NCI-H82 (cell line): ENCODE results near the gene VASP.

ENCODE experiments used
- DNase-seq: peaks from one replicate; lab custom pipeline; 2025; lab: John Stamatoyannopoulos, UW

Gene VASP

DNA sequence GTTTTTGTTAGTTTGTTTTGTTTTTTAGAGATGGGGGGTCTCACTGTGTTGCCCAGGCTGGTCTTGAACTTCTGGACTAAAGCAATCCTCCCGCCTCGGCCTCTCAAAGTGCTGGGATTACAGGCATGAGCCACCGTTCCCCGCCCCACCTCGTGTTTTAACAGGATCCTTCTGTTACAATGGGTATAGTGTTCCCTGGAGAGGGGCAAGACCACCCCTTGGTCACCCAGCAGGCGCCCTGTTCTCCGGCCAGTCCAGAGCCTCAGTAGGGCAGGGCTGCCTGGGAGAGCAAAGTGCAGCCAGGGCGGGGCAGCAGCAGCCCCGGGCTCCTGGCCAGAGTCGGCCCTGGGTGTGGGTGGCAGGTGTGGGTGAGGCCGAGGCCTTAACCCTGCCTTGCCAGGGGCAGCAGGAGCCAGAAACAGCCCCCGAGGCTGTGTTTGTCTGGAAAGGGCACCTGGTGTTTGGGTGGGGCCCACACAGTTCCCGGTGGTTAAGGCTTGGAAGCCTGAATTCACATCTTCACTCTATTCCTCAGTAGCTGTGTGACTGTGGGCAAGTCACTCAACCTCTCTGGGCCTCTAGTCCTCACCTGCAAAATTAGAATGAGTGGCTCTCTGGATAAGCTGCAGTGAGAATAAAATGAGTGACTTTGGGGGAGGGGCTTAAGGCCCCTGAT, 7.2 kb downstream of the VASP start:
- DNase-seq, result no peak

DNA sequence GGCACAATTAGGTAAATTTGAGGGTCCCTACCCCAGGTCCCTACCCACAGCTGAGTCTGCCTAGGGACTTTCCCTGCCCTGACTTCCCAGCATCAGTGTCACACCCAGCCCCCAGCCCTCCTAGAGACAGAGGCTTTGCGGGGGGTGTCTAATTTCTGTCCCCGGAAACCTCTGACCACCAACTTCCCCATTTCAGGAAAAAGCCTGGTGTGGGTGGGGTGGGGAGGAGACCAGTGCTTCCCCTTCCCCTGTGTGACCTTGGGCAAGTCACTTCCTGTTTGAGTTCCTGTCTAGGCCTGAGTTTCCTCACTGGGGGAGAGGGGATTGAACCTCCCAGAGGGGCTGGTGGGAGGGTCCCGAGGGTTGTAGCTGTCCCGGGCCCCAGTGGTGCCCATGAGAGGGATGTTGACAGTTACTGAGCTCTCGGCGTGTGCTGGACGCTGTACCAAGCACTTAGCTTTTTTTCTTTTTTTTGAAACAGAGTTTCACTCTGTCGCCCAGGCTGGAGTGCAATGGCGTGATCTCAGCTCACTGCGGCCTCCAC, 7.9 kb downstream of the VASP start:
- no peak for DNase-seq

DNA sequence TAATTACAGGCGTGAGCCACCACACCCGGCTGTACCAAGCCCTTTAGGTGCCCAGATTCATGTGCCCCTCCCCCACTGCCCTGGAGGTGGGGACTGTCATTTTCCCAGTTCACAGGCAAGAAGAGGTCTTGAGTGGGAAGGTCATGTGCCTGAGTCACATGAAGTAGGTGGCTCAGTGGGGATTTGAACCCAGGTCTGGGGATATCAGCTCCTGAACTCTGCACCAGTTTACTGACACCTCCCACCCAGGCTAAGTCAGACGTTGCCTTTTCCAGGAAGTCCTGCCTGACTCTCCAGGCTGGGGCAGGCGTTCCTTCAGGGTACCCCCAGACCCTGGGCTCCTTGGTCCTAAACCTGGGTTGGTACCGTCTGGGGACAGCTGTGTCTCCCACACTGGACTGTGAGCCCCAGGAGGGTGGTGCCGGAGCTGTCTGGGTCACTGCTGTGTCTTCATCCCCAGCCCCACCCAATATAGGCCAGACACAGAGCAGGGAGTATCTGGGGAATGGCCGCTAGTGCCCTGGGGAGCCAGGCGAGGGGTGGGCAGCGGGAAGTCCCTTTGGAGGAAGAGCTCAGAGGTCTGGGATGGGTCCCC, 8.6 kb downstream of the VASP start:
- DNase-seq, result no peak

DNA sequence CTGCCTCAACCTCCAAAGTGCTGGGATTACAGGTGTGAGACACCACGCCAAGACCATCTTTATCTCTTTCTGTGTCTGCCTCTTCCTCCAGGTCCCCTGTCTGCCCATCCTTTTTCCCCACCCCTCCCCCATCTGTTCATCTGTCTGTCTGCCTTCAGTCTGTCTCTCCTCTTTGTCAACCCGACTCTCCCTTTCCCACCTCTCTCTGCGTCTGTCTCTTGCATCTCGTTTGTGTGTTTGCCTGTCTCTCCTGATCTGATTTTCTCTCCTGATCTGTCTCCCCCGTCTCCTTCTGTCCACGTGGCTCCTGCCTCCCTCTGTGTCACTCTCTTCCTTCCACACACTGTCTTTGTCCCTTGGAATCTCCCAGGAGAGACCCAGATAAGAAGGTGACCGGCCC, 10.0 kb downstream of the VASP start:
- DNase-seq, result peak; percentile 47

DNA sequence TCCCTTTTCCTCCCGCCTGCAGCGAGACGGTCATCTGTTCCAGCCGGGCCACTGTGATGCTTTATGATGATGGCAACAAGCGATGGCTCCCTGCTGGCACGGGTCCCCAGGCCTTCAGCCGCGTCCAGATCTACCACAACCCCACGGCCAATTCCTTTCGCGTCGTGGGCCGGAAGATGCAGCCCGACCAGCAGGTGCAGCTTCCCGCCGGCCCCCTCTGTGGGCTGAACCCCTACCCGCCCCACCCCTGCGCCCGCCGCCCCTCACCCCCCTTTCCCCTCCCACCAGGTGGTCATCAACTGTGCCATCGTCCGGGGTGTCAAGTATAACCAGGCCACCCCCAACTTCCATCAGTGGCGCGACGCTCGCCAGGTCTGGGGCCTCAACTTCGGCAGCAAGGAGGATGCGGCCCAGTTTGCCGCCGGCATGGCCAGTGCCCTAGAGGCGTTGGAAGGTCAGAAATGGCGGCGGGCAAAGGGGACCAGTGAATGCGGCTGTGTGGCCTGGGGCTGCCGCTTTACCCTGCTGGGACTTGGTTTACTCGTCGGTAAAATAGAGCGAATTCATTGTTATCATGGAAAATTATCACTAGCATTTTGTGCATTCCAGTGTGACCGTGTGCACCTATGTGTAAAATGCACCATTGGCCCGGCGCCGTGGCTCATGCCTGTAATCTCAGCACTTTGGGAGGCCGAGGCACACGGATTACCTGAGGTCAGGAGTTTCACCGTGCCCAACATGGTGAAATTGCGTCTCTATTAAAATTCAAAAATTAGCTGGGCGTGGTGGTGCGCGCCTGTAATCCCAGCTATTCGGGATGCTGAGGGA, 10.6 kb downstream of the VASP start:
- DNase-seq, result no peak

DNA sequence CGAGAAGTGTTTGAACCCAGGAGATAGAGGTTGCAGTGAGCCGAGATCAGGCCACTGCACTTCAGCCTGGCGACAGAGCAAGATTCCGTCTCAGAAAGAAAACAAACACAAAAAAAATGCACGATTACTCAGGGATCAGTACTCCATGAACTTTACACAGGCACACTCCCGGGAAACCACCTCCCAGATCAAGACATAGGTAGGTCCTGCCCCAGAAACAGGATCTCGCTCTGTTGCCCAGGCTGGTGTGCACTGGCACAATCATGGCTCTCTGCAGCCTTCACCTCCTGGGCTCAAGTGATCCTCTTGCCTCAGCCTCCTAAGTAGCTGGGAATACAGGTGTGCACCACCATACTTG, 11.2 kb downstream of the VASP start:
- DNase-seq, result no peak

DNA sequence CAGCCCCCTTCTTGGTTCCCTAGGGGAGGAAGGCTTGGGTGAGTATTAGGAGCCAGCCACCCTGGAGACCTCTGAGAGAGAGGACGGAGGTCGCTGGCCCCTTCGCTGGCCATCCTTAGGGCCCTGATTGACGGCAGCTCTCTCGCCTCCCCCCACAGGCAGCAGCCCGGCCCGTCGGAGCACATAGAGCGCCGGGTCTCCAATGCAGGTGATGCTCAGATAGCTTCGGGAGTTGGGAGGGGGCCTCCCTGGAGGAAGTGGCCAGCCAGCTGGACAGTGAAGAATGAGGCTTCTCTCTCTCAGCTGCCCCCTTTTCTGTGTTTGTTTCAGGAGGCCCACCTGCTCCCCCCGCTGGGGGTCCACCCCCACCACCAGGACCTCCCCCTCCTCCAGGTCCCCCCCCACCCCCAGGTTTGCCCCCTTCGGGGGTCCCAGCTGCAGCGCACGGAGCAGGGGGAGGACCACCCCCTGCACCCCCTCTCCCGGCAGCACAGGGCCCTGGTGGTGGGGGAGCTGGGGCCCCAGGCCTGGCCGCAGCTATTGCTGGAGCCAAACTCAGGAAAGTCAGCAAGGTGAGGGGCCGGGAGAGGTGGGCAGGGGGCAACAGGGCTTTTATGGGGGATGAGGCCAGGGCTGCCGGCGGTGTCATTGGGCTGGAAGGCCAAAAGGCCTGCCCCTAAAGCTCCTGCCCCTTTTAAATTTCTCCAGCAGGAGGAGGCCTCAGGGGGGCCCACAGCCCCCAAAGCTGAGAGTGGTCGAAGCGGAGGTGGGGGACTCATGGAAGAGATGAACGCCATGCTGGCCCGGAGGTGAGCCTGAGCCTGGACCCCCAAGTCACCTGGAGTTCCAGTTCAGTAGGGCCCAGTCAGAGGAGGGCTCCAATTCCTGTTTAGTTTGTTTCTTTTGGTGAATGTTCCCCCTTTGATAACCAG, 15.0 kb downstream of the VASP start:
- no peak for DNase-seq

DNA sequence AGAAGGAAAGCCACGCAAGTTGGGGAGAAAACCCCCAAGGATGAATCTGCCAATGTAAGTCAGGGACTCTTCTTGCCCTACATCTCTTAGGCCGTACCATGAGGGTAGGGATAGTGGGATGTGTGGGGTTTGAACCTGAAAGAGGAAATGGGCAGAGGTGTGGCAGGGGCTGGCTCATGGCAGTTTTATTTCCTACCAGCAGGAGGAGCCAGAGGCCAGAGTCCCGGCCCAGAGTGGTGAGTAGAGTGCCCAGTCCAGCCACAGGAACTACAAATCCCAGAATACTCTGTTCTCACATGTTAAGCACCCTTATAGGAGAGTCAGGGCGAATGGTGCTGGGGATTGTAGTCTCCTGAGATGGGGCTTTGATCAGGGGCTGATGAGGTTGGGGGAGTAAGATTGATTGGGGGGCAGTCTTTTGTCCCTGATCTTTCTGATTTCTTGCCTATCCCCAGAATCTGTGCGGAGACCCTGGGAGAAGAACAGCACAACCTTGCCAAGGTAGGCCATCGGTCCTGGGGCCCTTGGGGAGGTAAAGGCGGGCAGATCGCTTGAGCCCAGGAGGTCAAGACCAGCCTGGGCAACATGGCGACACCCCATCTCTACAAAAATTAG, 16.5 kb downstream of the VASP start:
- DNase-seq, result peak; percentile 97

DNA sequence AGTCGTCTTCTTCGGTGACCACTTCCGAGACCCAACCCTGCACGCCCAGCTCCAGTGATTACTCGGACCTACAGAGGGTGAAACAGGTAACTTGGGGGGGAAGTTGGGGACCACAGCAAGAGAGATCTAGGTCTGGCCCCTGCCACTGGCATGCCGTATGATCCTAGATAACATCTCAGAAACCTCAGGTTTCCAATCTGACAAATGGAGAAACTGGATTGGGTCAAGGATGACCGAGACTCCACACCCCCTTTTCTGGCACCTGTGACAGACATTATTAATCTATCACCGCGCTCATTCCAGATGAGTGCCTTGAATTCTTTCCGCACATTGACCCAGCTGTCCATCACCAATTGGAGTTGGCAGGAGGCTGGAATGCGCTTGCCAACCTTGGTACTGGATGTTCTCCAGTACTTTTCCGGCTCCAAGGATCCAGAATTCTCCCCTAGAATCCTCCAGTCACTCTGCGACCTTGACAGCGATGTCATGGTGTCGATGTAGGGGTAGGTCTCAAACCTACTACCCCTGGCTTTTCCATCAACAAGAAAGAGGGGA, 17.4 kb downstream of the VASP start:
- no peak for DNase-seq

DNA sequence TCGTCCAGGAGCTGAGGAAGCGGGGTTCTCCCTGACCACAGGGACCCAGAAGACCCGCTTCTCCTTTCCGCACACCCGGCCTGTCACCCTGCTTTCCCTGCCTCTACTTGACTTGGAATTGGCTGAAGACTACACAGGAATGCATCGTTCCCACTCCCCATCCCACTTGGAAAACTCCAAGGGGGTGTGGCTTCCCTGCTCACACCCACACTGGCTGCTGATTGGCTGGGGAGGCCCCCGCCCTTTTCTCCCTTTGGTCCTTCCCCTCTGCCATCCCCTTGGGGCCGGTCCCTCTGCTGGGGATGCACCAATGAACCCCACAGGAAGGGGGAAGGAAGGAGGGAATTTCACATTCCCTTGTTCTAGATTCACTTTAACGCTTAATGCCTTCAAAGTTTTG, 18.9 kb downstream of the VASP start:
- peak; percentile 96 for DNase-seq

DNA sequence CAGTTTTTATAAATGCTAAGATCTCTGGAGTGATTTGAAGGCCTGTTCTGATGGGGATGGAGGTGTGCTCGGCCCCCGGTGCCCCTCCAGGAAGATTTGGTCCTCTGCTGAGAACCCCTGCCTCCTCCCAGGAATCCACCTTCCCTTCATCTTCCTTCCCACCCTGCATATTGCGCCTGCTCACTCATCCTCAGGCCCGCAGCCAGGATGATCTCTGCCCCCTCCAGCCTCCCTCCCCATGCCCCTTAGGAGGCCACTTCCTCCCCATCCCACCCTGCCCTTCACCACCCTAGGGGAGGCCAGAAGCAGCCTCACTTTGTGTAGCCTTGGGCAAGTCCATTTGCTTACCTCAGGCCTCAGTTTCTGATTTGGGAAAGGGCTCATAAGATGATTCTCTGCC, 19.7 kb downstream of the VASP start:
- no peak for DNase-seq

DNA sequence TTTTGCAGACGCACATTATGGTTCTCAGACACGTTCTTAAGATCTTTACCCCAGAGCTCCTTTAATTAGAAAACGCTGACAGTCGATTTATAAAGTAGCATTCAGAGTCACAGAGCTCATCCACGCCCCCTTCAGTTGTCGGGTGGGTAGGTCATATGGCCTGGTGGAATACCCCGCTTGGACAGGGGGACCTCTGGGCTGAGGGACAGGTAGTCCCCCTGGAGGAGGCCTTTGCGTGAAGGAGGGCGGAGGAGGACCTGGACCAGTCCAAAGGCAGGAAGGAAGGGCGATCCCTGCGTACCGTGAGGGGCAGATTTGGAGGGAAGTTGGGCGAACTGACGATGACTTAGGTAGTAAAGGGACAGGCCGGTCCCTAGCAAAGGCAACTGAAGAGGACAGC, 20.5 kb downstream of the VASP start:
- peak; percentile 21 for DNase-seq

DNA sequence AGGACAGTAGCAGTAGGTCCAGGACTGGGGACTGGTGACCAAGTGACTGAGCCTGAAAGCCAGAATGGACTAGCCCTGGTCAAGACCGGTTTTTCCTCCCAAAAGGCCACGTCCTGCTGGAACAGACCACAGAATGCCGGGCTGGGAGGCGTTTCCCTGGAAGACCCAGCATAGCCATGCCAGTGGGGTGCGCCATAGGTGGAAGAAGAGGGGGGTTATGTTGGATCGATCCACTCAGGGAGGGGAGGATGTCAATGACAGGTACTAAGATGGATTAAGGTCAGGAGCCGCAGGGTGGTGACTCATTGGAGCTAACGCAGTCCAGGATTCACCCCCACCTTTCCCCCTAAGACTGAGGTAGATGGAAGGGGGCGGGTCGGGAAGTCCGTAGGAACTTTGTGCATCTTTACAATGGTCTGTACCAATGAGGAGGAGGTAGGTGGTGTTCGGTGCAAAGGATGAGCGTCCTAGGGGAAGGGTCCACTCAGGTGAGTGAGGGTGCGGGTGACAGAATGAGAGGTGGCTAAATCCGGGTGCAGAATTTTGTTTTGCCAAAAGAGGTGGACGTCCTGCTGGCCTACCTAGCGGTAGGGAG, 21.0 kb downstream of the VASP start:
- DNase-seq, result peak; percentile 66

DNA sequence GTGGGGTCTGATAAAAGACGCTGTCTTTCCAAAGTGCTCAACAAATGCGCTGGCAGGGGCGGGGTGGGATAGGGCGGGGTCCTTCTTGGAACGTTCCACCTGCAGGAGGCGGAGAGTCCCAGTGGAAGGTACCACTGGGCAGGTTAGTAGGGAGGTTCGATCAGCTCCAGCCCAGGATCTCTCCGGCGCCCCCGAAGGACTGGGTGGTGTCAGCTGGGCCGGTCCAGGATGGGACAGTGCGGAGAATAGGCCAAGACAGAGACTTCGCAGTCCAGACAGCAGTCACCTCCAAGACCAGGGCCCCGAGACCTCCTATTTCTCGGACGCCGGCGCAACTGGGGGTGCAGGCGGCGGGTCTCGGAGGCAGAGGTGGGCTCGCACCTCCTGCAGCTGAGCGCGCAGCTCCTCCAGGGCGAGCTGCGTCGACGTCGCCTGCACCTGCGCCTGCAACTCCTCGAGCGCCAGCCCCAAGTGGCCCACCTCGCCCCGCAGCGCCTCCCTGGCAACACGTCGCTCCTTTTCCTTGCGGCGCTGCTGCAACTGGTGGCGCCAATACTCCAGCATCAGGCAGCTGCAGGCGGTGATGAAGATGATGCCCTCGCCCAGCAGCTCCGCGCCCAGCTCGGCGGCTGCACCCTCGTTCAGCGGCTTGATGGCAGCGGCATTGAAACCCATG, 21.6 kb downstream of the VASP start:
- DNase-seq, result peak; percentile 82

DNA sequence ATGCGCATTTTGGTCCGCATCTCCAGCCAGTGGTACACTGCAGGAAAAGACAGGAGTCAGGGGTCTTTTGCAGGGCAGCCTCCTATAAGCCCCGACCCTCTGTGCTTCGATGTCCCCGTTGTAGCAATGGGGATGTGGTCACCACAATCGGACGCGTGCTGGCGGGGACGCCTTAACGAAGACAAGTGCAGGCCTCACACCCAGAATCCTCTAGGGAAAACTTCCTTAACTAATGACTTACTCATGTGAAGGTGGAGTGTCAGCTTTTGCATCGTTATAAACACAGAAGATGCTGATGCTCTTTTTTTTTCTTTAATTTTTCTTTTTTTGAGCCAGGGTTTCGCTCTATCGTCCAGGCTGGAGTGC, 22.1 kb downstream of the VASP start:
- peak; percentile 48 for DNase-seq

DNA sequence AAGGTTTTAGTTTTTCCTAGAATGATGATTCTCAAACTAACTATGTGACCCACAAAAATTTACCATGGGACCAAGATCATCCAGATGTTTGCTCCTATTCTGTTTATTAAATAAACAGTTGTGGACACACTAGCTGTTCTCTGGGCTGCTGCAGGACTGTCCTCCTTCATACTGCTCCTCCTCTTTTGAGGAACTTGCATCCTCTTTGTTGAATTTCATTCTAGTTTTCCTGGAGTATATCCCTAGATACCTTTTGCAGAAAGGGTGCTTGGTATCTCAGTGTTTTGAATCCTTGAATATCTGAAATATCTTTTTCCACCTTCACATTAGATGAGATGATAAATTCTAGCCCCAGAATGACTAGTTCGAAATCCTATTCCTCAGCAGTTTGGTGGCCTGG, 24.1 kb downstream of the VASP start:
- DNase-seq, result no peak

DNA sequence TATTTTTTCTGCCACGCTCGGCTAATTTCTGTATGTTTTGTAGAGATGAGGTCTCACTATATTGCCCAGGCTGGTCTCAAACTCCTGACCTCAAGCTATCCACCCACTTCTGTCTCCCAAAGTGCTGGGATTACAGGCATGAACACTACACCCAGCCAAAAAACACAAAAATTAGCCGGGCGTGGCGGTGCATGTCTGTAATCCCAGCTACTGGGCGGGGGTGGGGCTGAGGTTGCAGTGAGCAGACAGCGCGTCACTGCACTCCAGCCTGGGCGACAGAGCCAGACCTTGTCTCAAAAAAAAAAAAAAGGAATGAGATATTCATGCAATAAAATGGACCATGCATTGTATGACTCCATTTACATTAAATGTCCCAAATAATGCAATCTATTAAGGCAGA, 32.2 kb downstream of the VASP start:
- no peak for DNase-seq

DNA sequence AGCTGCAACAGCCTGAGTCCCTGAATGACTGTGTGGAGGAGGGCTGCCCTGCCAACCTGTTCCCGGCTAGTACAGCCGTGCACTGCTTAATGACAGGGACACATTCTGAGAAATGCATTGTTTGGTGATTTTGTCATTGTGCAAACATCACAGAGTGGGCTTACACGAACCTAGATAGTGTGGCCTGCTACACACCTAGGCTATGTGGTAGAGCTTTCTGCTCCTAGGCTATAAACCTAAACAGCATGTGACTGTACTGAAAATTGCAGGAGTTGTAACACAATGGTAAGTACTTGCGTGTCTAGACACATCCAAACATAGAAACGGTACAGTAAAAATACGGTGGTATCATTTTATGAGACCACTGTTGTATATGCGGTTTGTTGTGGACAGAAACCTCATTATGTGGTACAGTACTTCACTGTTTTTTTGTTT, 35.0 kb downstream of the VASP start:
- DNase-seq, result no peak

DNA sequence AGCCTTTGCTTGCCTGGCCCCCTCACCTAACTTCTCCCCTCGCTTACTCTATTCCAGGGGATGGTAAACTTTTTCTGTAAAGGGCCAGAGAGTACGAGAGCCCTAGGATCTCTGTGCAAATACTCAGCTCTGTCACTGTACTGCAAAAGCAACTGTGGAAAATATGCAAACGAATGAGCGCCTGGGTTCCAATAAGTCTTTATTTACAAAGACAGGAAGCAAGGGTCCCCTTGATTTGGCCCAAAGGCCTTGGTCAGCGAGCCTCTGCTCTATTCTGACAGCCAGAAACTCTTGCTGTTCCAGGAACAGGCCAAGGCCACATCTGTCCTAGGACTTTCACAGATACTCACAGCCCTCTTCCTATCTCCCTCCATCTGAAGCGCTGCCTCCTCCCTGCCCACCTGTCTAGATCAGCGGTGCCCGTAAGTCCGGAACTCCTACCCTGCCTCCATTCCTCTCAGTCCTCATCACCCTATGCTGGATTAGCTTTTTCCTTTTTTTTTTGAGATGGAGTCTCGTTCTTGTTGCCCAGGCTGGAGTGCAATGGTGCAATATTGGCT, 40.0 kb downstream of the VASP start:
- no peak for DNase-seq
